CD4-positive, alpha-beta T cell treated with Interleukin-2 at 100 ng/mL for 4 hours (primary cell): ENCODE results near the gene SMCO4.
"Not testable (repeated sequence)": the region's sequence is repeated elsewhere in the genome, so short reads cannot be mapped to it uniquely, and the experiment has no call there.

Experiments
- DNase-seq: peaks from one replicate; pipeline ENCODE4 v3.0.0-alpha.2; 2020; ENCODE audit warnings: low spot score

SMCO4 gene

GRCh38 chr11:93543292-93543977, at the start of gene SMCO4:
SMCO4 (minus strand) TSS chr11:93543391; CDS start chr11:93479189, 64,202 bp downstream.
- DNase-seq = peak; percentile 56

- no peak for DNase-seq
Observed at GRCh38 chr11:93591247-93591898, 48.2 kb upstream of the SMCO4 start.

- DNase-seq = no peak
Observed at GRCh38 chr11:93589347-93589746, 46.2 kb upstream of the SMCO4 start.

- DNase-seq = no peak
Observed at GRCh38 chr11:93587858-93588581, 44.8 kb upstream of the SMCO4 start.

GRCh38 chr11:93587425-93587824, 44.2 kb upstream of the SMCO4 start:
- not testable (repeated sequence) for DNase-seq

- no peak for DNase-seq
Observed at GRCh38 chr11:93585758-93586157, 42.6 kb upstream of the SMCO4 start.

GRCh38 chr11:93583490-93583889, 40.3 kb upstream of the SMCO4 start:
- DNase-seq = no peak

GRCh38 chr11:93579187-93579751, 36.1 kb upstream of the SMCO4 start:
- no peak for DNase-seq

- no peak for DNase-seq
Observed at GRCh38 chr11:93577286-93577685, 34.1 kb upstream of the SMCO4 start.

GRCh38 chr11:93576870-93577269, 33.7 kb upstream of the SMCO4 start:
- DNase-seq = not testable (repeated sequence)

- DNase-seq = no peak
Observed at GRCh38 chr11:93574638-93575220, 31.5 kb upstream of the SMCO4 start.

- DNase-seq = no peak
Observed at GRCh38 chr11:93573184-93573583, 30.0 kb upstream of the SMCO4 start.

GRCh38 chr11:93572621-93573020, 29.4 kb upstream of the SMCO4 start:
- DNase-seq = no peak

GRCh38 chr11:93572171-93572570, 29.0 kb upstream of the SMCO4 start:
- no peak for DNase-seq

GRCh38 chr11:93571612-93572011, 28.4 kb upstream of the SMCO4 start:
- no peak for DNase-seq

GRCh38 chr11:93570759-93571413, 27.7 kb upstream of the SMCO4 start:
- no peak for DNase-seq

GRCh38 chr11:93569496-93569895, 26.3 kb upstream of the SMCO4 start:
- no peak for DNase-seq

GRCh38 chr11:93568726-93569125, 25.5 kb upstream of the SMCO4 start:
- no peak for DNase-seq

GRCh38 chr11:93567401-93567895, 24.3 kb upstream of the SMCO4 start:
- DNase-seq = no peak

GRCh38 chr11:93564895-93565294, 21.7 kb upstream of the SMCO4 start:
- DNase-seq = no peak

GRCh38 chr11:93563857-93564256, 20.7 kb upstream of the SMCO4 start:
- no peak for DNase-seq
